Activated CD8-positive, alpha-beta memory T cell treated with anti-CD3 and anti-CD28 coated beads, Interleukin-2, amount 50 U/mL, for 24 hours (primary cell): ENCODE measurements around the gene ADGRD1.

Experiments
- DNase-seq: peaks from one replicate; pipeline ENCODE4 v3.0.0-alpha.2; 2020; ENCODE audit errors: extremely low read depth

ADGRD1 gene

GRCh38 chr12:130965668-130966067 is 12.0 kb downstream of the ADGRD1 start:
- no peak for DNase-seq

- no peak for DNase-seq
Measured at GRCh38 chr12:130966443-130967030, 12.8 kb downstream of the ADGRD1 start.

- DNase-seq = no peak
Measured at GRCh38 chr12:130967636-130968035, 13.9 kb downstream of the ADGRD1 start.

GRCh38 chr12:130968611-130969010 is 14.9 kb downstream of the ADGRD1 start:
- no peak for DNase-seq

GRCh38 chr12:130969223-130969622 is 15.5 kb downstream of the ADGRD1 start:
- DNase-seq = no peak

GRCh38 chr12:130970165-130970907 is 16.6 kb downstream of the ADGRD1 start:
- no peak for DNase-seq

- DNase-seq = no peak
Measured at GRCh38 chr12:130970908-130971233, 17.2 kb downstream of the ADGRD1 start.

GRCh38 chr12:130971925-130972585 is 18.3 kb downstream of the ADGRD1 start:
- no peak for DNase-seq

- no peak for DNase-seq
Measured at GRCh38 chr12:130972586-130972950, 18.9 kb downstream of the ADGRD1 start.

GRCh38 chr12:130973109-130973508 is 19.4 kb downstream of the ADGRD1 start:
- DNase-seq = no peak

- DNase-seq = no peak
Measured at GRCh38 chr12:130973906-130974305, 20.2 kb downstream of the ADGRD1 start.

- no peak for DNase-seq
Measured at GRCh38 chr12:130975116-130975515, 21.4 kb downstream of the ADGRD1 start.

GRCh38 chr12:130976171-130976720 is 22.5 kb downstream of the ADGRD1 start:
- no peak for DNase-seq

- no peak for DNase-seq
Measured at GRCh38 chr12:130977046-130977742, 23.5 kb downstream of the ADGRD1 start.

- DNase-seq = no peak
Measured at GRCh38 chr12:130977743-130978095, 24.0 kb downstream of the ADGRD1 start.

GRCh38 chr12:130978785-130979184 is 25.1 kb downstream of the ADGRD1 start:
- DNase-seq = no peak

- no peak for DNase-seq
Measured at GRCh38 chr12:130981074-130981742, 27.5 kb downstream of the ADGRD1 start.

GRCh38 chr12:130981911-130982310 is 28.2 kb downstream of the ADGRD1 start:
- DNase-seq = no peak

GRCh38 chr12:130982565-130983225 is 29.0 kb downstream of the ADGRD1 start:
- DNase-seq = no peak

- DNase-seq = no peak
Measured at GRCh38 chr12:130983328-130984017, 29.8 kb downstream of the ADGRD1 start.
